Activated CD4-positive, alpha-beta T cell treated with anti-CD3 and anti-CD28 coated beads, Interleukin-2, Interleukin-4, amounts not matched to agents 100 ng/mL and 50 ng/mL, durations not matched to agents 16 hours and 8 hours (primary cell): ENCODE measurements around the gene TTC22.

Source experiments
- DNase-seq: peaks from one replicate; pipeline ENCODE4 v3.0.0-alpha.2; 2020; ENCODE audit warnings: low spot score

The TTC22 gene

GRCh38 chr1:54834007-54834541 lies 33.0 kb upstream of the TTC22 start:
- no peak for DNase-seq

DNA sequence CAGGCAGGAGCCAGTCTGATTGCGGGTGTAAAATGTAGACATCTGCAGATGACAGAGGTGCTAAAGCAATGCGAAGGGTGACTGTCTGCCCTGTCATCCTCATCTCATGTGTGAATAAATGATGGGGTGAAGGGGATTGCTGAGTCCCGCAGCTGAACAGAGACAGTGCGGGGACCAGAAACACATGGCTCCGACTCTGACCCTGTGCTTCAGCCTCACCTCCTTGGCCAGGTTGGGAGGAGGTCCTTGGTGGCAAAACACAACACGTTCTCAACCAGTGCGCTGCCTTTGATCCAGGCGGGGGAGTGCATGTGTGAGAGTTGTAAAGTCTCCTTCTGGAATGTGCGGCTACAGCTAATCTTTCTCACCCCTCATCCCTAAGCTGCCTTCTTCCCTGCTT lies 32.0 kb upstream of the TTC22 start:
- no peak for DNase-seq

GRCh38 chr1:54826226-54826816 lies 25.2 kb upstream of the TTC22 start:
- no peak for DNase-seq

- DNase-seq, result no peak
Measured at GRCh38 chr1:54825696-54826095, 24.6 kb upstream of the TTC22 start.

GRCh38 chr1:54823670-54824069 lies 22.5 kb upstream of the TTC22 start:
- no peak for DNase-seq

DNA sequence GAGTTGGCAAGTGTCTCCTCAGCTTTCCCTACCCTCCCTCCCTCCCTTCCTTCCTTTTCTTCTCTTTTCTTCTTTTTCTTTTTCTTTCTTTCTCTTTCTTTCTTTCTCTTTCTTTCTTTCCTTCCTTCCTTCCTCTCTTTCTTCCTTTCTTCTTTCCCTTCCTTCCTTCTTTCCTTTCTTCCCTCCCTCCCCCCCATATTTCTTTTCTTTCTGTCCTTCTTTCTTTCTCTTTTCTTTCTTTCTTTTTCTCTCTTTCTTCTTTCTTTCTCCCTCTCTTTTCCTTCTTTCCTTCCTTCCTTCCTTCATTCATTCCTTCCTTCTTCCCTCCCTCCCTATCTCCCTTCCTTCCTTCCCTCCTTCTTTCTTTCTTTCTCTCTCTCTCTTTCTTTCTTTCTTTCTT lies 18.6 kb upstream of the TTC22 start:
- no peak for DNase-seq

DNA sequence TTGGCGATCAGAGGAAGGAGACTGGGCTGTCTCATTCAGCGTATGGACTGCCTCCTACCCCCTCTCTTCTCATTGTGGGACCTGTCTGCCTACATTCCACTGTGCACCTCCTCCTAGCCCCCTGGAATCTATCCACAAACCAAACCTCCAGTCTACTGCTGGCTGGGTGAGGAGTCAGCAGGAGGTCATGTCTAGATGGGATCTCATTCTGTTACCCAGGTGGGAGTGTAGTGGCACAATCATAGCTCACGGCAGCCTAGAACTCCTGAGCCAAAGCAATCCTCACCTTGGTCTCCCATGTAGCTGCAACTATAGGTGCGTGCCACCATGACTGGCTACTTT lies 18.0 kb upstream of the TTC22 start:
- no peak for DNase-seq

GRCh38 chr1:54818461-54819194 lies 17.5 kb upstream of the TTC22 start:
- no peak for DNase-seq

- DNase-seq, result no peak
Measured at GRCh38 chr1:54816951-54817350, 15.8 kb upstream of the TTC22 start.

GRCh38 chr1:54816130-54816529 lies 15.0 kb upstream of the TTC22 start:
- no peak for DNase-seq

GRCh38 chr1:54815086-54815876 lies 14.2 kb upstream of the TTC22 start:
- no peak for DNase-seq

DNA sequence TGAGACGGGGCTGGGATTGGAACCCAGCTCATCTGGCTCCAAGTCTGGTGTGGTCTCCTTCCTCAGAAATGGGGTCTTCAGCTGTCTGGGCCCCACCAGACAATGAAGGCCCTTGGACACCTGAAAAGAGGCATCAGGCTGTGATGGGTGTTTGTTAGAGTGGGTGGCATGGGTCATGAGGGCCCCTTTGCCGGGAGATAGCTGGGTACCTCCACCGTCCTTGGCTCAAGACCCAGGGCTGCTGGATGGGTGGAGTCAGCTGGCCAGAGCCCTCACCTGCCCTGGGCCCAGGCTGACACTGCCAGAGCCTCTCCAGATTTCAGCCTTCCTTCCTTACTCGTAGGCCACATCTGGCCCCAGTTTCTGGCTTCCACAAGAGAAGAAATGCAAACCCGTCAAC lies 13.4 kb upstream of the TTC22 start:
- no peak for DNase-seq

DNA sequence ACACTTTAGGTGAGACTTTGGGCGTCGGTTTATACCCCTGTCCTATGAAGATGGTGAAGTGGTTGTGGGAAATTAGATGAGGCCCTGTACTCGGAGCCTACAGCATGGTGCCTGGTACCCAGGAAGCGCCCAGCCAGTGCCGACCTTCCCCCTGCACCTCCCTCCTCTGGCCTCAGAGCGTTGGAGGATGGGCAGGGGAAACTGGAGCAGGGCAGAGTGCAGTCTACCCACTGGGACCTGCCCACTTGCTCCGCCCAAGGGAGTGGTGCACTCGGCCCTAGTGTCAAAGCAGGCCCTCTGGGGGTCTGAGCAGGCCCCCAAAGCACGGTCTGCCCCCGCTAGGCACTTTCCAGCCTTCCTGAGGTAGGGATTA lies 13.0 kb upstream of the TTC22 start:
- DNase-seq, result no peak

- DNase-seq, result no peak
Measured at GRCh38 chr1:54813485-54814125, 12.5 kb upstream of the TTC22 start.

GRCh38 chr1:54812801-54813484 lies 11.8 kb upstream of the TTC22 start:
- DNase-seq, result no peak

DNA sequence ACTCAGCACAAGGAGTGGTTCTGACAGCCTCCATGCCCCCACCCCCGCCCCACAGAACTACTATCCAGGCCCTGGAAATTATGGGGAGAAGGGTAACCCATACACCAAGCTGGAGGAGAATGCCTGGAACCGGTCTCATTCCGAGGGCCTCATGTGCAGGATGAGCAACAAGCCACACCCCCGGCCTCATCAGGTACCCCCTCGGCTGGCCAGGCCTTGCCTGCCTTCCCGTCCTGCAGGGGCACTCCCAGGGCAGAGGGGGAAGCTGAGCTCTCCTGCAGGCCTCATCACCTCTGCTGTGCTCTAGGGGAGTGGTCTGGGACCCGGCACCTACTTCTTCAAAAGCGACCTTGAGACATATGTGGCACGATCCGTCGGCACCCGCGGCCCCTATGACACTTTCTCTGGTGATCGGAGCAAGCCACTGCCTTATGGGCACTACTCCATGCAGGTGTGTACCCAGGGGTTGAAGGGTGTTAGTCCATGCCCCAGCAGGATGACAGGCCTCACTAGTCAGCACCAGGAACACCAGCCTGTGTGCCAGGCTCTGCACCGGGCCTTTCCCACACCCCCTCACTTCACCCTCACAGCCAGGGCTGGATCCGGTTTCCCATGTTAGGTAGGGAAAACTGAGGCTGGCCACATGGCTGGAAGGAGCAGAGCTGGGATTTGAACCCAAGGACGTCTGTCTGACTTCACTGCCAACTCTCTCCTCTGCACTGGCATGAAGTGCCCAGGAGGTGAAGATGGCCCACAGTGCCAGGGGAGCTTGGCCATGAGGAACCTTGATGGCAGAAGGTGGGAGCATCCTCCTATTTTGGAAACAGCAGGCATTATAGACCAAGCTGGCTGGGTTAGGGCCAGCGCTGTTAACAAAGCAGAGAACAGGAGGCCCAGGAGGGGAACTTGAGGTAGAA lies 10.9 kb upstream of the TTC22 start:
- DNase-seq, result no peak

DNA sequence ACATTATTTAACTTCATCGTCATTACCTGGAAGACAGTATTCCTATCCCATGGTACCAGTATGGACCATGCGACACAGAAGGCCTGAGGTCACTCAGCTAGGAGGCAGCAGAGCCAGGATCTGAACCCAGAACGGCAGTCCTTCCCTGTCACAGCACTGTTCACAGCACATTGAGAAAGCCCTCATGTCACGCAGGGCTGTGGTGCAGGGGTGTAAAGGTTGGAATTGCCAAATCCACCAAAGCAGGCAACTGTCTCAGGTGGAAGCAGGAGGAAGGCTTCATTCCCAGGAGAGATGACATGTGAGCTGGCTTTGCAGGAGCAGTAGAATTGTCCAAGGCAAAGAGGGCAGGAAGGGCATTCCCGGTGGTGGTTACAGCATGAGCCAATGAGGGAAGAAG lies 9.9 kb upstream of the TTC22 start:
- no peak for DNase-seq

DNA sequence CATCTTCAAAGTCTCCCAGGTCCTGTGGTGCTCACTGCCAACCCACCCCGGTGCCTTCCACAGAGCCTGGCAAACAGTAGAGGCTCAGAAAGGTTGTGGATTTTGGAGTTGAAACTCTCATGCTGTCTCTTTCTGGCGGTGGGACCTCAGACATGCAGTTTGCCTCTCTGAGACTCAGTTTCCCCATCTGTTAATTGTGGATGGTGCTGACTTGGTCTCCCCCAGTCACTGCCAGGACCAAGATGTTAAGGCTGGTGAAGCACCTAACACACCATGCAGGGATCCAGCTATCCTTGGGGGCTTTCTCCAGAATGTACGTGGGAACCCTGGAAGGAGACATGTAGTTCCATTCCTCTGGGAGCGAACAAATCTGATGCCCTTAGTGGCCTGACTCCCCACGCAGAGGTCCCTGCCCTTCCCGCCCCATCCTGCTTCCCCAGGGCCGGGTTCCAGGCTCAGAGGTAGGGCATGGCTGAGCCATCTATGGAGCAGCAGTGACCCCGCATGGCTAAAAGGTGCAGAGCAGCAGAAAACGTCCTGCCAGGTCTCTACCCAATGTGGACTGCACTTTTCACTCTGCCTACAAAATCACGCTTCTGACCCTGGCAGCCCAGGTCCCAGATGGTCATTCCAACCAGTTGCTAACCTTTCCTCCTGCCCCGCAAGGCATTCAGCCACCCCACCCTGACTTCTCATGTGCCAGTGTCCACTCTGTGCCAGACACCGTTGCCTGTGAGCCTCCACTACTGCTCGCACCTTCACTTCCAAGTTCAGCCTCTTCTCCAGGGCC lies 9.2 kb upstream of the TTC22 start:
- DNase-seq, result peak; percentile 72

DNA sequence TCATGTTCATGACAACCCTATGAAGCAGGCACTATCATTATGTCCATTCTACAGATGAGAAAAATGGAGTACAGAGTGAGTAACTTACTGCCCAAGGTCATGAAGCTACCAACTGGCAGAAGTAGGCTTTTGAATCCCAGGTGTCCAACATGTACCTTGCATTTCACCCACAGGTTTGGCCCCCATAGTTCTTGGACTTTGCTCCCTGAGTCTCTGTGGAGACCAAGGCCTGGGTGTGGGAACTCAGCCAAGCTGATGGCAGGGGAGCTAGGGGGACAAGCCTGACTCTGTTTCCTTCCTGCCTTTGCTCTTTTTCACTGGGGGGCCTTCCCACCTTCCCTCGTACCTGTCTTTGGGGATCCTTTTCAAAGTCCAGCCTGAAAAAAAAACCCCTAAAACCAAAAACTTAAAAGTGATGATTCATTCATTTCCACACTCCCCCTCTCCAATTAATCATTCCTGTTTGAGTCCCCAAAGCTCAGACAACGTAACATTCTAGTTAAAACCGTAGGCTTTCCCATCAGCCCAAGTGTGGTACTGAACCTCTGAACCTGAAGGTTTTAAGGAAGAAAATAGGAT lies 8.5 kb upstream of the TTC22 start:
- DNase-seq, result no peak
